ENCODE data around the gene MAPKAPK3. TPM values are rescaled to one million over a fixed set of nuclear protein-coding genes. Genes with fewer than 3 reads are reported as not detected.
A peak's percentile ranks its signal among the peaks of the same experiment; 100 is the strongest.

Gene MAPKAPK3
- total RNA-seq, 2 donors from 2014 or later = 84.8 to 106 TPM

DNA sequence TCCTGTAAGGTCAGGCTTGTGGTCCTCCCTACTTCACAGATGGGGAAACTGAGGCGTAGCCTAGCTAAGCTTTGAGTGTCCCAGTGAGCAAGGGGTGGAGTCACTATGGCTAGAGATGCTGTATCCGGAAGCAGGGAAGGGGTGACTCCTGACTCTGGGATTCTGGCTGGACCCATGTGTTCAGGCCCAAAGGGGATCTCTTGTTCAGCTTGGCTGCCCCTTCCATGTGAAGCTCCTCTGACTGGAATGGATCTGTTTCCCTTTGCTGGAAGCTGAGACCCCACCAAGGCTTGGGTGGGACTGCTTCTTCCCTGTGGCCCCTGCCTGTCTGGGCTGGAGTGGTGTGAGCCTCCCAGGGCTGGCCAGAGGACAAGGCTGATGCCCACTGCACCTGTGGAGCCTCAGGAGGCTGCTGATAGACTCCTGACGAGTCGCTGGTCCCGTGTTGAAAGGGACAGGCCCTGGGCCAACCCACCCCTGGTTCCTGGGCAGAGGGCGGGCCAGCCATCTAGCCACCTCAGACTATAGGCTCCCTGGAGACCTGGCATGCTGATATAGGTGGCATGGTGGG, 1.0 kb downstream of the MAPKAPK3 start:
- Mint-ChIP-seq H3K4me3 (peak overlapping the region; percentile 92), H3K4me1 (ENCODE audit: low read depth in 2 of 2) (peaks cover 53 to 60% of the 10 kb centered on the region in 2 donors), H3K9me3 (no peaks in the 10 kb centered on the region), H3K36me3 (no peaks in the 10 kb centered on the region), H3K27ac (peak overlapping the region; percentile 95 to 96), H3K27me3 (no peaks in the 10 kb centered on the region)
- no peak for ATAC-seq
- DNase-seq (ENCODE audit: low spot score) = no peak

DNA sequence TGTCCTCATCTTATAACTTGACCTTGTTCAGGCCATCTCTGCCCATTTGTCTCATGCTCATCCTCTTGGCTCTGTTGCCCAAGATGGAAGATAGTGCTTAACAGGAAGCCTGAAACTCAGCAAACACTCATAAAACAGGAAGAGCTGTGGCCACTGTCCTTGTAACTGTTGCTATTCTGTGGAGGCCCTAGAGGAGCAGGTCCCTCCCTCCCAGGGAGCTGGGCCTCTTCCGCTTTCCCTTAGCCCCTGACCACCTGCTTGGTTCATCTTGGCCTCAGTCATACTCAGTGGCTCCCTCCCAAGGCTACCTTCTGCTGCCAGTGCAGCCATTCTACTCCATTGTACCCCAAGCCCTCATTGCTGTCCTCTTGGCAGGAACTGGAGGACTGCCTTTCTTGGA, 3.5 kb downstream of the MAPKAPK3 start:
- Mint-ChIP-seq H3K27ac (peak overlapping the region; percentile 95 to 96), H3K4me3 (peak overlapping the region; percentile 84), H3K27me3 (no peaks in the 10 kb centered on the region), H3K9me3 (no peaks in the 10 kb centered on the region), H3K36me3 (no peaks in the 10 kb centered on the region), H3K4me1 (ENCODE audit: low read depth in 2 of 2) (peaks cover 62 to 68% of the 10 kb centered on the region in 2 donors)
- DNase-seq (ENCODE audit: low spot score) (peak; percentile 69), ATAC-seq (peak; percentile 12 to 31)

DNA sequence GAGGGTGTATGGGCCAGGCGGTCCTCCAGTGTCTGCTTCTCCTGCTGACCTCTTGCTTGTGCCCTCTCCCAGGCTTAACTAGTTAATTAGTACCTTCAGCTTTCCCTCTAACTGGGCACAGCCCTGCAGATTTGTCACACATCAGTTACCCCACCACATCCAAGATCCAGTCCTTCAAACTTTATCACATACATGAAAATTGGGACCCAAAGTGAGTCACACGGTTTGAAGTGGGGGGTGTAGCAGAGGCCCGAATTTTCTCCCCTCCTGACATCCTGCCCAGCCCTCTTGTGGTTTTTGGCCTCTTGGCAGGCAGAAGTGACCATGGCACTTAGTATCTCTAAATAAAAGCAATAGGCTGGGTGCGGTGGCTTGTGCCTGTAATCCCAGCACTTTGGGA, 3.9 kb downstream of the MAPKAPK3 start:
- no peaks in the 10 kb centered on the region for H3K9me3 Mint-ChIP-seq
- ATAC-seq (no peak), DNase-seq (ENCODE audit: low spot score) (no peak)
- H3K27ac Mint-ChIP-seq = peak overlapping the region; percentile 95 to 96
- H3K36me3 Mint-ChIP-seq = no peaks in the 10 kb centered on the region
- H3K4me1 Mint-ChIP-seq (ENCODE audit: low read depth in 2 of 2) = peaks cover 58 to 69% of the 10 kb centered on the region in 2 donors
- no peaks in the 10 kb centered on the region for H3K27me3 Mint-ChIP-seq
- peak overlapping the region; percentile 84 for H3K4me3 Mint-ChIP-seq

DNA sequence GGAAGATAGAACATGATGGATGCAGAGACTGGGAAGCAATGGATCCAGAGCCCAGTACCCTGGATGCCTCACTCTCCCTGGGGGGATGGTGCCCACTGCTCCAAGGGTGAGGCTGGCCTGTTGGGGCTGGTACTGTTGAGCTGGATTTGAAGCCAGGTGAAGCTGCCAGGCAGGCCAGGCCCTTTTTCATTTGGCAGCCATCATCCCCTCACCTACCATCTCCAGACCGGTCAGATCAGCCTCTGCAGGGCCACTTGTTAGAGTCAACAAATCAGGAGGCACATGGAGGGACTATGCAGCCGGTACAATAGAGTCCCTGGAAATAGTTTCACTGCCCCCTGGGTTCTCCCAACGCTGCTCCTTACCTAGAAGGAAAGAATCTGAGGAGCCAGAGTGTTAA, 5.9 kb downstream of the MAPKAPK3 start:
- no peaks in the 10 kb centered on the region for H3K27me3 Mint-ChIP-seq
- DNase-seq (ENCODE audit: low spot score) (no peak), ATAC-seq (no peak)
- peaks cover 60 to 74% of the 10 kb centered on the region in 2 donors for H3K4me1 Mint-ChIP-seq (ENCODE audit: low read depth in 2 of 2)
- H3K9me3 Mint-ChIP-seq = no peaks in the 10 kb centered on the region
- no peaks in the 10 kb centered on the region for H3K36me3 Mint-ChIP-seq
- no peak overlapping the region for H3K4me3 Mint-ChIP-seq
- H3K27ac Mint-ChIP-seq = peak overlapping the region; percentile 84 to 87

DNA sequence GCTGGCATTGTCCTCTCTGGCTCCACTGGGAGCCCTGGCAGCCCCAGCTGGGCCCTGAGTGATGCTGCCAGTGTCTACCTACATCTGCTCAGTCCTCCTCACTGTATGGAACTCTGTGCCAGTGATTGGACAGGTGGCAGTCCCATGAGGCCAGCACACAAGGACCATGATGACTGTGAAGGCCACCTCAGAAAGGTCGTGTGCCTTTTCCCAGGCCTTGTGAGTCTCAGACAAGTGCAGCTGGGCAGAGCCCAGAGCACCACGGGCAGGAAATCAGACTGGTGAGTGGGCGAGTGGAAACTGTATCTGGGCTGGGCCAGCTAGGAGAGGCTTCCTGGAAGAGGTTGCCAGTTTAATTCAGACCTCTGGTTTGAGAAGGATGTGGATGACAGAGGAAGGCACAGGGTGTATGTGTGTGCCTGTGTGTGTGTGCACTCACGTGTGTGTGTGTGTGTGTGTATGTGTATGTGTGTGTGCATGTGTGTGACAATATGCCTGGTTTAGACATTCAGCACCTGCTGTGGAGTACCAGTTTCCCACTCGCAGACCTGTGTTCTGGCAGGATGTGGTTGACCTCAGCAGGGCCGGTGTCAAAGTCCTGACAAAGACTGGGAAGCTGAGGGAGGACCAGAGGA, 7.0 kb downstream of the MAPKAPK3 start:
- Mint-ChIP-seq H3K9me3 (no peaks in the 10 kb centered on the region), H3K27ac (peak overlapping the region; percentile 84 to 87), H3K36me3 (no peaks in the 10 kb centered on the region), H3K4me3 (peak overlapping the region; percentile 88), H3K27me3 (no peaks in the 10 kb centered on the region), H3K4me1 (ENCODE audit: low read depth in 2 of 2) (peaks cover 62 to 76% of the 10 kb centered on the region in 2 donors)
- ATAC-seq (peak; percentile 69 to 77), DNase-seq (ENCODE audit: low spot score) (peak; percentile 66)

DNA sequence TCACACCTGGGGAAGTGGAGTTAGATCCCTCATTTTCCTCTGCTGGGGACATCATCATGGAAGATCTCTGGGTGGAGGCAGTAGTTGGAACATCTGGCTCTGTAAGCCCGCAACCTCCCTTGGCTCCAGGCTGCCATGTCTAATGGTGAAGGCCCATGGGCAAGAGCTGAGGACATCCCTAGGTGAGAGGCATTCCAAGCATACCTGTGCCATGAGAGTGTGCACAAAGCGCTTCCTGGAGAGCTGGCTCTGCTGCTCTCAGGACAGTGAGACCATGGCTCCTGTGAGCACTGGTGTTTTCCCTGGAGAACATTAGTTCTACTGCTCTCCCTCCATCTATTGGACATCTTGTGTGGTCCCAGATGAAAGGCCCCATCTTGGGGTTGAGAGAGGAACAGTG, 7.7 kb downstream of the MAPKAPK3 start:
- ATAC-seq = no peak

DNA sequence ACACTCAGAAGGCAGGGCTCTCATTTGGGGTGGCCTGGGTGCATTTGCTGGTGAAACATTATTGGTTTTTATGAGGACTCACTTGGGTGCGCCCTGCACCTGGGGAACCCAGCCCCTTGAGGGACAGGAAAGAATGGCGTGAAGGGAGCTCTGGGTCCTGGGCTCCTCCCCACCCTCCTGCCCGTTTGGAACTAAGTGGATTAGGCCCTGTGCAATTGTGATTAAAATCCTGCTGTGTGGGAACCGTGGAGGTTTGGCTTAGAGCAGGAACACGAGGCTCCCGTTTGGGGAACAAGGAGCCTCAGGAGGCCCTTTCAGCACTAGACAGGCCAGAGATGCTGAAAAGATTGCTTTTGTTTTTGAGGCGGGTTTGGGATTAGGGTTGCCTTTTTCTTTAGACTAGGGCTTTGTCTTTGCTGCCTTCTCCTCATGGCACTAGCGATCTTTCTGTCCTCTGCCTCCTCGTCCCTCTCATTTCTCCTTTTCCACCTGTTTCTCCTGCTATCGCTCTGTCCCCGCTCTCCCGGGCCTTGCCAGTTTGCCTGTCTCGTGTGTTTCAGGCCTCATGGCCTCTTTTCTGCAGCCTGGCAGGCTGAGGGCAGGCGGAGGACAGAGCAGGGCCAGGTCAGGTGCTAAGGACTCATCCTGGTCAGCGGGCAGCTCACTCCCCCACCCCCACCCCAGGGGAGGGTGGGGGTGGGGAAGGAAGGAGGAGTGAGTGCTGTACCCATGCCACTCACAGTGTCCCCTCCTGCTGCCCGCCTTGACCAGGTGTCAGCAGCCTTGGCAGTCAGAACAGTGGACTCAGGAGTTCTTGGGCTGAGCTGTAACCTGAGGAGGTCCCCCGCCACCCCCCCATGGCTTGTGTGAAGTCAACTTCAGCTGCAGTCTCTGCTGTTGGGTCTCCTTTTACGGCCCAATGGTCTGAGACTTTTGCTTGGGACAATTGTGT, 8.6 kb downstream of the MAPKAPK3 start:
- peak overlapping the region; percentile 84 to 87 for H3K27ac Mint-ChIP-seq
- H3K4me3 Mint-ChIP-seq = no peak overlapping the region
- H3K9me3 Mint-ChIP-seq = no peaks in the 10 kb centered on the region
- H3K36me3 Mint-ChIP-seq = no peaks in the 10 kb centered on the region
- DNase-seq (ENCODE audit: low spot score) (no peak), ATAC-seq (no peak)
- H3K4me1 Mint-ChIP-seq (ENCODE audit: low read depth in 2 of 2) = peaks cover 66 to 75% of the 10 kb centered on the region in 2 donors
- H3K27me3 Mint-ChIP-seq = no peaks in the 10 kb centered on the region

More for the DNA sequence above, 7.7 kb downstream of the MAPKAPK3 start:
- Mint-ChIP-seq H3K4me1 (ENCODE audit: low read depth in 2 of 2) (peaks cover 63 to 75% of the 10 kb centered on the region in 2 donors), H3K9me3 (no peaks in the 10 kb centered on the region), H3K36me3 (no peaks in the 10 kb centered on the region), H3K27me3 (no peaks in the 10 kb centered on the region), H3K4me3 (peak overlapping the region; percentile 88), H3K27ac (peak overlapping the region; percentile 84 to 87)
- DNase-seq (ENCODE audit: low spot score) = no peak

DNA sequence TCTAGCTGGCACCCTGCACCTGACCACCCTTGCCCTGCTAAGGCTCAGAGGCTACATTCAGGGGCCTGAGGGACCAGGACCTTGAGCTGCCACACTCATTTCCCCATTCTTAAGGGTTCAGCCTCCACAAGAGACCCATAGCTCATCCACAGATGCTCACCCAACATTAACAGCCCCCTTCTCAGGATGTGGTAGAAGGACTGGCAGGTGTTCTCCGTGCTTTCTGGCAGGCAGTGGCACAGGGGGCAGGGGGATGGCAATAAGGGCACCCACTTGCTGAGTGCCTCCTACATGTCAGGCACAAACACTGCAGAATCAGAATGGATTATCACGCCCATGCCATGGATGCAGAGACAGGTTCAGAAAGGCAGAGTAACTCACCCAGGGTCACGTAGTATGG, 9.4 kb downstream of the MAPKAPK3 start:
- Mint-ChIP-seq H3K36me3 (no peaks in the 10 kb centered on the region), H3K9me3 (no peaks in the 10 kb centered on the region), H3K27me3 (no peaks in the 10 kb centered on the region), H3K4me3 (no peak overlapping the region), H3K27ac (peak overlapping the region in 1 of 2 donors; percentile 90), H3K4me1 (ENCODE audit: low read depth in 2 of 2) (peaks cover 69 to 78% of the 10 kb centered on the region in 2 donors)
- no peak for DNase-seq (ENCODE audit: low spot score)
- no peak for ATAC-seq

DNA sequence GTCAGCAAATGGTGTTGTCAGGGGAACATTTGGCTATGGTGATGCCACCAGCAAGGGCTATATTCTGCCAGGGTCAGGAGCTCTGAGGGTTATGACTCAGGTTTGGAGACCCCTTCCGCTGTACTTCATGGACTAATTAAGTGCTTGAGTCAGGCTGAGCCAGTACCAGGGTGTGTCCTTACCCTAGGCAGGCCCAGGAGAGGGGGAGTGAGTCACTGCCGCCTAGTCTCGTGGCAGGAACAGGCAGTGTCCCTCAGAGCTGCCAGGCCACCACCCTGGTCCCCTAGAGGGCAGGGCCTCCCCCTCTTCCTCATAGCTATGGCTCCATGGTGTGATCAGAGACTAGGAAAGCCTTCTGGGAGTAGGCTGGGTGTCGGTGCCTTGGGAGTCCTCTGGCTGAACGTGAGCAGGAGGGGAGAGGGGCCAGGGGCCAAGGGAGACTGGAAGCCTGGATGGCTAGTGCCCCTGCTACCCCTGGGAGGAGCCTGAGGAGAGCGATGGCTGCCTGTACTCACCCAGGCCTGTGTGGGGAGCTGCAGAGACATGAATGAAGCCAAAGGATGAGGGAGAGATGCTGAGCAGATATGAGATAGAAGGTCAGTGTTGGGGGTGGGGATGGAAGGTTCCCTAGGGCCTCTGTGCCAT, 10.6 kb downstream of the MAPKAPK3 start:
- Mint-ChIP-seq H3K4me3 (no peak overlapping the region), H3K9me3 (no peaks in the 10 kb centered on the region), H3K36me3 (no peaks in the 10 kb centered on the region), H3K4me1 (ENCODE audit: low read depth in 2 of 2) (peaks cover 80 to 85% of the 10 kb centered on the region in 2 donors), H3K27ac (peak overlapping the region; percentile 68 to 90), H3K27me3 (no peaks in the 10 kb centered on the region)
- no peak for DNase-seq (ENCODE audit: low spot score)
- ATAC-seq = no peak

DNA sequence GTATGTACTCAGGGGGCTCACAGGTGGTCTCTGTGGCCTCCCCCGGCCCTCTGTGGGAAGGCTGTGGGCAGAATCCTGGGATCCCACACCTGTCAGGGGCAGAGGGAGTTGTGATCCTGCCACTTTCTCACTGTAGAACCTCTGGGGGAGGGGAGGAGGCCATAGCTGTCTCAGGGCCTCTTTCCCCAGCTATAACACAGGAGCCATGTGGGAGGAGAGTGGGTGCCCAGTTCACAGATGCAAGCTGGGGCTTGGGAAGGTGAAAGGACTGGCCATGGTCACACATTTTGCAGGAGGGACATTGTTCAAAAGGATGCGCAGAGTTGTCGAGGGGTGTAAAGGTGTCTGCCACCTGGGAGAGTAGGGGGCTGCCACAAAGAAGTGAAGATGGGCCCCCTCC, 11.7 kb downstream of the MAPKAPK3 start:
- no peak overlapping the region for H3K4me3 Mint-ChIP-seq

DNA sequence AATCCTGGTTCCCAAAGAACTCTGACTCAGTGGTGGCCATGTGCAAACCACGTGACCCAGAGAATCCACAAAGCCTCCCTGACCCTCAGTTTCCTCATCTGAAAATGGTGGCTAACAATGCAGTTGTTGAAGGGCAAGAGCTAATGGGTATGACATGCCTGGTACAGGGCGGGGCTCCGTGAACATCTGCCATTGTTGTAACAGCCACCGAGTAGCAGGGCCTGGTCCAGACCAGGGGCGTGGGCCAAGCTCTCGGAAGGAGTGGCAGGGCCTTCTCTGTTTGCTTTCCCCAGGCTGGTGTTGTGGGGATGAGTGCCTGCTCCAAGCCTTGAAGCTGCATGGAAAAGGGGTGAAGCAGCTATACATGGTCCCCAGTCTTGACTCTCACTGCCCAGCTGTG, 13.4 kb downstream of the MAPKAPK3 start:
- ATAC-seq = no peak
- H3K27ac Mint-ChIP-seq = peak overlapping the region; percentile 55 to 80

More for the DNA sequence above, 11.7 kb downstream of the MAPKAPK3 start:
- no peak for ATAC-seq
- H3K4me1 Mint-ChIP-seq (ENCODE audit: low read depth in 2 of 2) = peaks cover 83 to 87% of the 10 kb centered on the region in 2 donors
- no peak for DNase-seq (ENCODE audit: low spot score)
- H3K27me3 Mint-ChIP-seq = no peaks in the 10 kb centered on the region
- H3K27ac Mint-ChIP-seq = peak overlapping the region in 1 of 2 donors; percentile 90
- no peaks in the 10 kb centered on the region for H3K9me3 Mint-ChIP-seq
- H3K36me3 Mint-ChIP-seq = no peaks in the 10 kb centered on the region

DNA sequence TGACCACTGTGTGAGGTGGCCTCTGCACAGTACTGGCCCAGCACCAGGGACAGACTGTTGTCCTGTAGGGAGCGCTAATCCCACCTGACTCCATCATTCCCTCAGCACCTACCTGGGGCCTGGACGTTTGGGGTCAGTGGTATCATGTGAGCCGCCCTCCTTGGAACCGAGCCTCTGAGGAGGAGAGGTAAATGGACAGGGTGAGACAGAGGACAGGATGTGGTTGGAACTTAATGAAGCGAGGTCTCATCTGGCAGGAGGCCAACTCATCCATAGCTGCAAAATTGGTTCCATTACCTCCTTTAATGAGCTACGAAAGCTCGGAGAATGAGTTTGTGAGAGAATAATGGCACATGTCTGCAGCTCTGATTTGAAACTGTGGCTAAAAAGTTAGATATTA, 13.9 kb downstream of the MAPKAPK3 start:
- Mint-ChIP-seq H3K4me1 (ENCODE audit: low read depth in 2 of 2) (peaks cover 72 to 78% of the 10 kb centered on the region in 2 donors), H3K36me3 (no peaks in the 10 kb centered on the region), H3K9me3 (no peaks in the 10 kb centered on the region), H3K27me3 (no peaks in the 10 kb centered on the region), H3K27ac (peak overlapping the region in 1 of 2 donors; percentile 82), H3K4me3 (peak overlapping the region; percentile 17)
- ATAC-seq = peak in 1 of 2 donors; percentile 26
- DNase-seq (ENCODE audit: low spot score) = no peak

More for the DNA sequence above, 13.4 kb downstream of the MAPKAPK3 start:
- DNase-seq (ENCODE audit: low spot score) = no peak
- Mint-ChIP-seq H3K4me1 (ENCODE audit: low read depth in 2 of 2) (peaks cover 72 to 81% of the 10 kb centered on the region in 2 donors), H3K27me3 (no peaks in the 10 kb centered on the region), H3K4me3 (peak overlapping the region; percentile 20), H3K36me3 (no peaks in the 10 kb centered on the region), H3K9me3 (no peaks in the 10 kb centered on the region)

DNA sequence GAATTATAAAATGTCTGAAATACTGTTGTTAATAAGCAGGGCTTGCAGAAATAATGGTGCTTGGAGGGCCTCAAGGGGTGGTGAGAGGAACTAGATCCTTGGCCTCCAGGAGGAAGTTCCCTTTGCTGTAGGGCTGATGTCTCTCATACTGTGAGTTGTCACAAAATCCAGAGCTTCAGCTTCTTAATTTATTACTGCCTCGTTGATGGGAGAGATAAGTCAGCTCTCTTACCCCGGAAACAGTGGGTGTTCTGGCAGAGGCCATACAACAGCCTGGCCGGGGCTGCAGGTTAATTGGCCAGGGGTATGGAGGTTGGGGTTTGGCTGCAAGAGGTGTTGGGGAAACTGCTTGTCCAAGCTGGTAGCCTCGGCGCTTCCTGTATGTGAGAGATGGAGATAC, 15.5 kb downstream of the MAPKAPK3 start:
- peak overlapping the region; percentile 45 for H3K4me3 Mint-ChIP-seq
- no peaks in the 10 kb centered on the region for H3K27me3 Mint-ChIP-seq
- no peaks in the 10 kb centered on the region for H3K36me3 Mint-ChIP-seq
- peak overlapping the region; percentile 82 to 83 for H3K27ac Mint-ChIP-seq
- peak; percentile 45 to 63 for ATAC-seq
- H3K4me1 Mint-ChIP-seq (ENCODE audit: low read depth in 2 of 2) = peaks cover 77 to 80% of the 10 kb centered on the region in 2 donors
- no peak for DNase-seq (ENCODE audit: low spot score)
- no peaks in the 10 kb centered on the region for H3K9me3 Mint-ChIP-seq

All from natural killer cell treated with Interleukin-12 subunit alpha and Interleukin-12 subunit beta and Interleukin-15 and Interleukin-18, amount 100 ng/mL, for 72 hours (primary cell).